ENCODE results near the gene KRTAP13-3.

DNA sequence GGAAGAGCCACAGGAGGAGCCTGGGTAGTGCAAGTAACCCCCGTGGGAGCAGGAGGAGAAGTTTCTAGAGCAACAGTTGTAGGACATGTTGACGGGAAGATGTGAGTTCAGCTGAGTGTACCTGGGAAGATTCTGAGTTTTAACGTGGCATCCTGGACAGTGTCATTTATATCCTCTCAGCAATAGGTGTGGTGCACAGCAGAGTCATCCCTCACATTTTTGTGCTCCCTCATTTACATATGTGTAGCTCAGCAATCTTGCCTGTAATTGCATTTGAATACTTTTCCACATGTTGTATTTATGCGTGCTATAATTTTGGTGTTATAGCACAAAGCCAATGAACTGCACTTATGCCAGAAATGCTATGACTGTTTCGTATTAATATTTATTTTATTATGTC is at the start of gene KRTAP13-3:
- no peak for TF ChIP-seq TAF1 (IDR thresholded peaks at IDR 0.05; ENCODE audit: borderline replicate concordance, insufficient read depth, low read length)
- TF ChIP-seq POLR2AphosphoS5 (IDR thresholded peaks at IDR 0.05; ENCODE audit: low read depth, low read length): no peak
- TF ChIP-seq, protein P1, sequence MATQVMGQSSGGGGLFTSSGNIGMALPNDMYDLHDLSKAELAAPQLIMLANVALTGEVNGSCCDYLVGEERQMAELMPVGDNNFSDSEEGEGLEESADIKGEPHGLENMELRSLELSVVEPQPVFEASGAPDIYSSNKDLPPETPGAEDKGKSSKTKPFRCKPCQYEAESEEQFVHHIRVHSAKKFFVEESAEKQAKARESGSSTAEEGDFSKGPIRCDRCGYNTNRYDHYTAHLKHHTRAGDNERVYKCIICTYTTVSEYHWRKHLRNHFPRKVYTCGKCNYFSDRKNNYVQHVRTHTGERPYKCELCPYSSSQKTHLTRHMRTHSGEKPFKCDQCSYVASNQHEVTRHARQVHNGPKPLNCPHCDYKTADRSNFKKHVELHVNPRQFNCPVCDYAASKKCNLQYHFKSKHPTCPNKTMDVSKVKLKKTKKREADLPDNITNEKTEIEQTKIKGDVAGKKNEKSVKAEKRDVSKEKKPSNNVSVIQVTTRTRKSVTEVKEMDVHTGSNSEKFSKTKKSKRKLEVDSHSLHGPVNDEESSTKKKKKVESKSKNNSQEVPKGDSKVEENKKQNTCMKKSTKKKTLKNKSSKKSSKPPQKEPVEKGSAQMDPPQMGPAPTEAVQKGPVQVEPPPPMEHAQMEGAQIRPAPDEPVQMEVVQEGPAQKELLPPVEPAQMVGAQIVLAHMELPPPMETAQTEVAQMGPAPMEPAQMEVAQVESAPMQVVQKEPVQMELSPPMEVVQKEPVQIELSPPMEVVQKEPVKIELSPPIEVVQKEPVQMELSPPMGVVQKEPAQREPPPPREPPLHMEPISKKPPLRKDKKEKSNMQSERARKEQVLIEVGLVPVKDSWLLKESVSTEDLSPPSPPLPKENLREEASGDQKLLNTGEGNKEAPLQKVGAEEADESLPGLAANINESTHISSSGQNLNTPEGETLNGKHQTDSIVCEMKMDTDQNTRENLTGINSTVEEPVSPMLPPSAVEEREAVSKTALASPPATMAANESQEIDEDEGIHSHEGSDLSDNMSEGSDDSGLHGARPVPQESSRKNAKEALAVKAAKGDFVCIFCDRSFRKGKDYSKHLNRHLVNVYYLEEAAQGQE (IDR thresholded peaks at IDR 0.05; ENCODE audit: insufficient read depth in 1 of 2, low read depth in 2 of 2, low read length in 2 of 2): no peak
- TF ChIP-seq SIN3A (IDR thresholded peaks at IDR 0.05; ENCODE audit: borderline replicate concordance, insufficient read depth, low read length): no peak
- TF ChIP-seq FOXP2 (optimal IDR thresholded peaks at IDR 0.05; ENCODE audit: borderline replicate concordance, extremely low read depth, extremely low read length, insufficient read depth): no peak
